ENCODE data around the gene DEAF1.

DEAF1 gene

GRCh38 chr11:721741-722345 is 26.8 kb upstream of the DEAF1 start:
- DNase-seq: peak; percentile 56

- no peak for DNase-seq
Measured at GRCh38 chr11:721247-721740, 26.3 kb upstream of the DEAF1 start.

GRCh38 chr11:720642-721246 is 25.7 kb upstream of the DEAF1 start:
- peak; percentile 64 for DNase-seq

- DNase-seq: no peak
Measured at GRCh38 chr11:720017-720641, 25.1 kb upstream of the DEAF1 start.

GRCh38 chr11:719214-720016 is 24.4 kb upstream of the DEAF1 start:
- DNase-seq: no peak

GRCh38 chr11:714436-714835 is 19.4 kb upstream of the DEAF1 start:
- no peak for DNase-seq

GRCh38 chr11:709109-709997 is 14.3 kb upstream of the DEAF1 start:
- DNase-seq: no peak

- no peak for DNase-seq
Measured at GRCh38 chr11:708511-708910, 13.5 kb upstream of the DEAF1 start.

GRCh38 chr11:707817-708420 is 12.9 kb upstream of the DEAF1 start:
- DNase-seq: no peak

- no peak for DNase-seq
Measured at GRCh38 chr11:706957-707816, 12.2 kb upstream of the DEAF1 start.

- no peak for DNase-seq
Measured at GRCh38 chr11:706439-706956, 11.5 kb upstream of the DEAF1 start.

GRCh38 chr11:705646-706438 is 10.8 kb upstream of the DEAF1 start, which contains the start of gene EPS8L2:
Gene EPS8L2 (plus strand): TSS chr11:706231. CDS start chr11:709408, 3,177 bp downstream.
- no peak for DNase-seq

- no peak for DNase-seq
Measured at GRCh38 chr11:704781-705645, 10.0 kb upstream of the DEAF1 start.

- DNase-seq: no peak
Measured at GRCh38 chr11:704228-704674, 9.2 kb upstream of the DEAF1 start.

GRCh38 chr11:703506-703905 is 8.5 kb upstream of the DEAF1 start:
- DNase-seq: no peak

- no peak for DNase-seq
Measured at GRCh38 chr11:702462-703461, 7.7 kb upstream of the DEAF1 start.

- DNase-seq: no peak
Measured at GRCh38 chr11:701741-702461, 6.9 kb upstream of the DEAF1 start.

All from activated CD4-positive, alpha-beta T cell treated with anti-CD3 and anti-CD28 coated beads, Interleukin-2, amount 50 U/mL, for 1 hour (primary cell).